Erythroblast (primary cell): ENCODE results near the gene RNU7-1.

Experiments used
- DNase-seq, 2 experiments: peaks; one replicate each; lab custom pipeline; 2025; lab: John Stamatoyannopoulos, UW
- GATA1 ChIP-seq: IDR thresholded peaks from 2 replicates; pipeline ENCODE4 v1.6.1; 2011; ENCODE audit warnings: low read depth, mild to moderate bottlenecking, control low read depth, low read length, moderate library complexity
- POLR2A ChIP-seq: IDR thresholded peaks from 2 replicates; pipeline ENCODE4 v1.6.1; 2011; ENCODE audit warnings: mild to moderate bottlenecking, low read length

RNU7-1 gene

DNA sequence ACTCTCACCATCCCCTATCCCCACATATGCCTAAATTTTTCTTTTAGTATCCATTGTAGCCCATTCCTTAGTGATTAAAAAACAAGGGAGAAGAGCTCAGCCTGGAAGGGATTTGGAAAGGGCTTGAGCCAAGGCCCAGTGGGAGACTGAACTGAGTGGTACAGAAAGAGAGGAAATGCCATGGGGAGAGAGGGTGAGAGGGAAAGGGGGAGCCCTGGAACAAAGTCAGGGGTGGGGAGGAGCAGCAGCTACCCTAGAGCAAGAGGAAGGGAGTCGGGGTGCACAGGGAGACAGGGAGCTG, 18.4 kb upstream of the RNU7-1 start:
- TF ChIP-seq POLR2A, result no peak
- TF ChIP-seq GATA1, result no peak
- no peak for DNase-seq

DNA sequence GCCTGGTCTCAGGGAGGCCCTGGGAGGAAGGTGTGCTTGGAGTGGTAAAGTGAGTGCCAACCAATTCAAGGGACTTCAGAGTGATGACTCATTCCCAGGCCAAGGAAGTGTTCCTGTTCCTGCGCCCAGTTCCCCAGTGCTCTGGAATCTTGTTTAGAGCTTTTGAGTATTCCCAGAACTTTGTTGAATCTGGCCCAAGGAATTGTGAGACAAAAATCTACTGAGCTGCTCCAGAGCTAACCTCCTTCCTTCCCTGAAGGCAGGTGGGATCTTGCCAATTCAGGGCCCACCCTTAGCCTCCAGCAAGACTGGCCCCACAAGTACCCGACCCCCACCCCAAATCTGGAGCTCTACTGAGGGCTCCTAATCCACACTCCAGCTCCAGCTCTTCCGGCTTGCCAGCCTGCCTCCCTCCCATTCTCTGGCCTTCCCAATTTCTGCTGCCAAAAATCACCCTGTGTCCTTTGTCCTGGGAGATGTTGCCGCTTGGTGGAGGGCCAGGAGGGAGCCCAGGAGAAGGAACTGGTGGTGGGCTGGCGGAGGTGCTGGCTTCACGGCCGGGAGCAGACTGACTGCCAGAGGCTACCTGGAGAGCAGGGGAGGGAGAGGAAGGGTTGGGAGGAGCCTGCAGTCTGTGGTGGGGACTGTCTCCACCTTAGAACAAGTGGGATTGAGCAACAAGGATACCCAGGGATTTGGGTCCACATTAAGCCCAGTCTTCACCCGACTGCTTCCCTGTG, 17.9 kb upstream of the RNU7-1 start:
- no peak for DNase-seq
- no peak for TF ChIP-seq POLR2A
- TF ChIP-seq GATA1, result no peak

DNA sequence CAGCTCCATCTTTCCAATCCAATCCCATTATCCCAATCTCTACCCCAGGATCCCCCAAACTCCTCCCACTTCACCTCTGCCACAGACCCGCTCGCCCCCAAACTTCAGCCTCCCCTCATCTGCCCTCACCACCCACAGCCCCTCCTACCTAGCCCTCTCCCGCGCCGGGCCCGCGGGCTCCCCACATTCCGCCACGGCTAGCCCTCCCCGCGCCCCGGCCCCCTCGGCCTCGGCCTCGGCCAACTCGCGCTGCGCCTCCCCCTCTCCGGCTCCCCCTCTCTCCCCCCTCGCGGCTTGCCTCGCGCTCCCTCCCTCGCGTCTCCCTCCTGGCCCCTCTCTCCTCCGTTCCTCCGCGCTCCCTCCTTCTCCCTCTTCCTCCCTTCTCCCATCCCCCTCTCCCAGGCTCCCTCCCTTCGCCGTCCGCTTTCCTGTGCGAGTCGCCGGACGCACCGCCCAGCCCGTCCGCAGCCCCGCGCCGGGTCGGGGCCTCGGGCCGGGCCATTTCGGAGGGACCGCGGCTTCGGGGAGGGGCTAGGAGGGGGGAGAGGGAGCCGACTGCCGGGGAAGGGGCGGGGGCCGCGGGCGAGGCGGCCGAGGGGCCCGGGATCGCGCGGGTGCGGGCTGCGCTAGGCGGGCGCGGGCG, 16.1 kb upstream of the RNU7-1 start, which contains the start of gene ATN1:
ATN1 (plus strand) TSS at position 581 of the 643 bp plus-strand sequence. CDS start 6,043 bp downstream, outside the sequence.
- TF ChIP-seq GATA1 (no peak), POLR2A (peak; percentile 18)
- DNase-seq, result peak; percentile 71 to 81

DNA sequence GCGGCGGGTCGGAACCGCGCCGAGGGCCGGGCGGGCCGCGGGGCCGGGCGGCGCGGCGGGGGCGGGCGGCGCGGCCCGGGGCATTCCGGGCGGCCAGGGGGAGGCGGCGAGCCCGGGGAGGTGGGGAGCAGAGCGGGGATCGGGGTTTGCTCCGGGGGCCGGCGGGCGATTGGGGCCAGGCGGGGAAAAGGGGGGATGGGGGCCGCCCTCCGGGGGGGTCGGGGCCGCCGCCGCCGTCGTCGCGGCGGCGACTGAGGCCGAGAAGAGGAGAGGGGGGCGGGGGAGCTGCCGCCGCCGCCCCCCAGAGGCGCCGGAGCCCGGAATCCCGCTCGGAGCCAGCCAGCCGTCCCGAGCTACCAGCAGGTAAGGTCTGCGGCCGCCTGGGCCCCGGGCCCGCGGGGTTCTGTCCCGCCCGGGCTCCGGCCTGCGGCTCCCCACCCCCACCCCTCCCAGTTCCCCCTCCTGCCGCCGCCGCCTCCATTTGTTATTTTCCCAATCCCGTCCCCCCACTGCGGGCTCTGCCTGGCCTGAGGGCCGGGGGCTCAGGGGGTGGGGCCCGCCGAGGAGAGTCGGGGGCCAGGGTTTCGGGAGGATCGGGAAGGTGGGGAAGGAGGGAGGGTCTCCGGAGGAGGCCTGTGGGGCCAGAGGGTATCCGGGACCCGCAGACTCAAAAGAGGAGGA, 15.5 kb upstream of the RNU7-1 start:
- TF ChIP-seq POLR2A, result no peak
- no peak for TF ChIP-seq GATA1
- DNase-seq, result no peak

DNA sequence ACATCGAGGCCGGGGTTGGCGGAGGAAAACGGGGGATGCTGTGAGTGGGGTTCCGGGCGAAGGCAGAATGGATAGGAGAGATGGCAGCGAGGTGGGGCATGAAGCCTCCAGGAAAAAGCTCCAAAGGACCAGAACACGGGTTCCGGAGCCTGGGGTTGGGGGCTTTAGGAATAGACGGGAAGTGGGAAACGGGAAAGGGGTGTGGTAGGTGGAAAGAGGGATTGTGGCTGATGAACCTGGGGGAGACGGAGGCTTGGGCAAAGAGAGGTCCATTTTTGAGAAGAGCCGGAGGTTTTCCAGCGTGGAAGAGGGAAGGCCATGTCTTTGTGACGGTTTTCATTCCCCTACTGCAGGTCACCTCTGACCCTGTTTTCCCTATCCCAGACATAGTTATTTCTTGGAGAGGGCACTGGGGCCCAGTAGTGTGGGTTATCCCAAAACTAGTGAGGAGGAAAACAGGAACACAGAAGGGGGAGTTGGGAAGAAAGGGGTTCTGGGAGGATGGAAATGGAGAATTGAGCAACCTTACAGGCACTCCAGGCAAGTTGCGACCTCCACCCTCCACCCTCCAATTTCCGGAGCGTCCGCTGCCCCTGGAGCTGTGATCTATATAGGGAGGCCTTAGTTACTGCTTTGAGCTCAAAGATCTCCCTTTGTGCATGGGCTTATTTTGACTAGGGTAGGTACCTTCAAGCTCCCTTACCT, 14.8 kb upstream of the RNU7-1 start:
- DNase-seq, result no peak
- peak; percentile 33 for TF ChIP-seq POLR2A
- TF ChIP-seq GATA1, result no peak

DNA sequence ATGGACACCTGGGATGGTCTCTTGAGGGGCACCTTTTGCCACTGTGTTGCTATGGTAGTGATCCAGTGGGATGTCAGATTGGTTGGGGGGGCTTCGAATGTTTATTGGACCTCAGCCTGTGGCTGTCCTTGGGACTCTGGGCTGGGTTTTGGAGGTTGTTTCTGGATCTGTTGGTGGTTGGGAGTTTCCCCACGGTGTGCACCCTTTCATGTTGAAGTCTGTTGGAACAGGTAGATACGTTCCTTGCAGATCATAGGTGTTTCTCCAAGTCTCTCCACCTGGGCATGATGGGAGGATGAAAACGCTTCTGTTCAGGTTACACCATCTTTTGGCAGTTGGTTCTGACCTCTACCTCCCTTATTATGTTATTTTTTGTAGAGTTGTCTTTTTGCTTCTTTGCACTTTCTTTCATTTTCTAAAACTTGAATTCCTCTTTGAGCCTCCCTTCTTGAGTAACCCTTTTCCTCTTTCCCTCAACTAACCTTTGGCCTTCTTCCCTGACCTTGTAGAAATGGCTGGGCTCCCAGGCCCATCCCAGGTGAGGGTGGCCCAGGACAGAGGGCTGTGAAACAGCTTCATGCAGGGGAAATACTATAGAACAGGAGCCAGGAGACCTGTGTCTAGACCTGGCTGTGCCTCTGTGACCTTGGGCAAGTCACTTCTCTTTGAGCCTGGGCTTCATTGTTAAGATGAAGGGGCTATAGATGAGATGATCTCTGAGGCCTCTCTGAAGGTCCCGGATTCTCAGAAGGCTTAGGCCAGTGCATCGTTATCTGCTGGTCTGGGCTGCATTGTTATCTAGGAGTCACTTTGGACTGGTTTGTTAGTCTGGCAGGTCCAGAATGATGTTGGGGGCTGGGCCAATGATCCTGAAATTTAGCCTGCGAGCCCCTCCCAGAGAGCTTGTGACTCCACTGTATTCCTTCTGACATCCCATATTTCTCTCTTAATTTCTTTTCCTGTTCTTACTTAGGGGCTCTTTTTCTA, 13.9 kb upstream of the RNU7-1 start:
- DNase-seq, result peak; percentile 58 to 81
- peak; percentile 21 for TF ChIP-seq POLR2A
- TF ChIP-seq GATA1, result no peak

DNA sequence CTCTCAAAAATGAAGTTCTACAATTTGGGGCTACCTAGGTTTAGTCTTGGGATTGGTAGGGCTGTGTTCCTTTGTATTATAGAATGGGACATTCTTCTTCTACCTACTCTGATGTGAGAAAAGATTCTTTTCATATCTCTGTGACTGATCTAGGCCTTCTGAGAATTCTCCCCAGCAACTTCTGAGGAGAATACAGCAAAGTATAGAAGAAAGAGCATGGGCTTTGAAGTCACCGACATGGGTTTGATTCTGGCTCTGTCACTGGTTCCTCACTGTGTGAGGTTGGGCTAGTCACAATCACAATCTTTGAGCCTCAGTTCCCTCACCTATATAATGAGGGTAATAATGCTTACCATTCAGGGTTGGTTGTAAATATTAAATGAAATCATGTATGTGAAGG, 10.8 kb upstream of the RNU7-1 start:
- no peak for TF ChIP-seq POLR2A
- TF ChIP-seq GATA1, result no peak
- no peak for DNase-seq

DNA sequence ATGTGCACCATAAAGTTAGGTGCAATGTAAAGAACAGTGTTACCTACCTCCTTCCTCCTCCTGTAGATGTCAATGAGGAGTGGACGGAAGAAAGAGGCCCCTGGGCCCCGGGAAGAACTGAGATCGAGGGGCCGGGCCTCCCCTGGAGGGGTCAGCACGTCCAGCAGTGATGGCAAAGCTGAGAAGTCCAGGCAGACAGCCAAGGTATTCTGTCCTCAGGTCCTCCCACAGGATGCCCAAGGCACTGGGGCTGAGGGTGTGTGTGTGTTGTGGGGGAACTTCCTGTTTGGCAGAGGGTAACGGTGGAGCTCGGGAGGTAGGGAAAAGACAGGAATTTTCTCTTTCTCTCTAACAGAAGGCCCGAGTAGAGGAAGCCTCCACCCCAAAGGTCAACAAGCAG, 9.5 kb upstream of the RNU7-1 start:
- DNase-seq, result no peak
- TF ChIP-seq POLR2A (no peak), GATA1 (no peak)

DNA sequence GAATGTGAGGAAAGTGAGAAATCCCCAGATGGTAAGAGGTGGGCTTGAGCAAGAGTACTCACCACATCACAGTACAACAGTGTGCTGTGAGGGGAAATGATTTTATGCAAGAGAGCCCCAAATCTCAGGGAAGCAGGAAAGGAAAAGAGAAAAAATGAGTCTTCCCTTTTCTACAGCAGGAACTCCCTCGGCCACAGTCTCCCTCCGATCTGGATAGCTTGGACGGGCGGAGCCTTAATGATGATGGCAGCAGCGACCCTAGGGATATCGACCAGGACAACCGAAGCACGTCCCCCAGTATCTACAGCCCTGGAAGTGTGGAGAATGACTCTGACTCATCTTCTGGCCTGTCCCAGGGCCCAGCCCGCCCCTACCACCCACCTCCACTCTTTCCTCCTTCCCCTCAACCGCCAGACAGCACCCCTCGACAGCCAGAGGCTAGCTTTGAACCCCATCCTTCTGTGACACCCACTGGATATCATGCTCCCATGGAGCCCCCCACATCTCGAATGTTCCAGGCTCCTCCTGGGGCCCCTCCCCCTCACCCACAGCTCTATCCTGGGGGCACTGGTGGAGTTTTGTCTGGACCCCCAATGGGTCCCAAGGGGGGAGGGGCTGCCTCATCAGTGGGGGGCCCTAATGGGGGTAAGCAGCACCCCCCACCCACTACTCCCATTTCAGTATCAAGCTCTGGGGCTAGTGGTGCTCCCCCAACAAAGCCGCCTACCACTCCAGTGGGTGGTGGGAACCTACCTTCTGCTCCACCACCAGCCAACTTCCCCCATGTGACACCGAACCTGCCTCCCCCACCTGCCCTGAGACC, 8.0 kb upstream of the RNU7-1 start:
- TF ChIP-seq GATA1, result no peak
- no peak for TF ChIP-seq POLR2A

DNA sequence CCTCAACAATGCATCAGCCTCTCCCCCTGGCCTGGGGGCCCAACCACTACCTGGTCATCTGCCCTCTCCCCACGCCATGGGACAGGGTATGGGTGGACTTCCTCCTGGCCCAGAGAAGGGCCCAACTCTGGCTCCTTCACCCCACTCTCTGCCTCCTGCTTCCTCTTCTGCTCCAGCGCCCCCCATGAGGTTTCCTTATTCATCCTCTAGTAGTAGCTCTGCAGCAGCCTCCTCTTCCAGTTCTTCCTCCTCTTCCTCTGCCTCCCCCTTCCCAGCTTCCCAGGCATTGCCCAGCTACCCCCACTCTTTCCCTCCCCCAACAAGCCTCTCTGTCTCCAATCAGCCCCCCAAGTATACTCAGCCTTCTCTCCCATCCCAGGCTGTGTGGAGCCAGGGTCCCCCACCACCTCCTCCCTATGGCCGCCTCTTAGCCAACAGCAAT, 7.4 kb upstream of the RNU7-1 start:
- TF ChIP-seq GATA1 (no peak), POLR2A (no peak)

More for the DNA sequence above, 8.0 kb upstream of the RNU7-1 start:
- no peak for DNase-seq

DNA sequence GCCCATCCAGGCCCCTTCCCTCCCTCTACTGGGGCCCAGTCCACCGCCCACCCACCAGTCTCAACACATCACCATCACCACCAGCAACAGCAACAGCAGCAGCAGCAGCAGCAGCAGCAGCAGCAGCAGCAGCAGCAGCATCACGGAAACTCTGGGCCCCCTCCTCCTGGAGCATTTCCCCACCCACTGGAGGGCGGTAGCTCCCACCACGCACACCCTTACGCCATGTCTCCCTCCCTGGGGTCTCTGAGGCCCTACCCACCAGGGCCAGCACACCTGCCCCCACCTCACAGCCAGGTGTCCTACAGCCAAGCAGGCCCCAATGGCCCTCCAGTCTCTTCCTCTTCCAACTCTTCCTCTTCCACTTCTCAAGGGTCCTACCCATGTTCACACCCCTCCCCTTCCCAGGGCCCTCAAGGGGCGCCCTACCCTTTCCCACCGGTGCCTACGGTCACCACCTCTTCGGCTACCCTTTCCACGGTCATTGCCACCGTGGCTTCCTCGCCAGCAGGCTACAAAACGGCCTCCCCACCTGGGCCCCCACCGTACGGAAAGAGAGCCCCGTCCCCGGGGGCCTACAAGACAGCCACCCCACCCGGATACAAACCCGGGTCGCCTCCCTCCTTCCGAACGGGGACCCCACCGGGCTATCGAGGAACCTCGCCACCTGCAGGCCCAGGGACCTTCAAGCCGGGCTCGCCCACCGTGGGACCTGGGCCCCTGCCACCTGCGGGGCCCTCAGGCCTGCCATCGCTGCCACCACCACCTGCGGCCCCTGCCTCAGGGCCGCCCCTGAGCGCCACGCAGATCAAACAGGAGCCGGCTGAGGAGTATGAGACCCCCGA, 6.8 kb upstream of the RNU7-1 start:
- peak in 1 of 2 experiments; percentile 54 for DNase-seq
- TF ChIP-seq GATA1 (no peak), POLR2A (no peak)

More for the DNA sequence above, 7.4 kb upstream of the RNU7-1 start:
- no peak for DNase-seq
